HL-60 (cell line): ENCODE measurements around the gene TBC1D12.
A peak's percentile ranks its signal among the peaks of the same experiment; 100 is the strongest.

ENCODE experiments used
- DNase-seq, 2 experiments: peaks; one replicate each; pipeline ENCODE4 v3.0.0-alpha.2; 2010 to 2020; ENCODE audit warnings: low read depth in 1 of 2, low spot score in 1 of 2
- H3K27ac ChIP-seq: fragments of 250-450 bp; sonication (Bioruptor Pico); replicated peaks from 2 replicates; pipeline ENCODE4 v1.5.1; 2020; ENCODE audit warnings: mild to moderate bottlenecking, moderate library complexity
- H3K27me3 ChIP-seq: fragments of 250-450 bp; sonication (Bioruptor Pico); 2 replicates; pipeline ENCODE4 v1.5.1; 2021; ENCODE audit warnings: mild to moderate bottlenecking, moderate library complexity; ENCODE audit not compliant: insufficient read depth, poor library complexity, severe bottlenecking
- H3K4me3 ChIP-seq: replicated peaks from 2 replicates; pipeline ENCODE4 v1.5.1; 2011; ENCODE audit warnings: mild to moderate bottlenecking, control low read depth, low read length; ENCODE audit not compliant: insufficient read depth
- GABPA ChIP-seq: IDR thresholded peaks from 2 replicates; pipeline ENCODE4 v1.6.1; 2012; ENCODE audit warnings: low read depth
- POLR2AphosphoS5 ChIP-seq: IDR thresholded peaks from 2 replicates; pipeline ENCODE4 v1.6.1; 2012; ENCODE audit warnings: low read depth
- SPI1 ChIP-seq: IDR thresholded peaks from 2 replicates; pipeline ENCODE4 v1.6.1; 2012; ENCODE audit warnings: low read depth, mild to moderate bottlenecking, borderline replicate concordance
- TF ChIP-seq, protein P1 (sequence below): IDR thresholded peaks from one replicate; pipeline ENCODE4 v1.5.1; 2011; ENCODE audit warnings: low read length, control low read depth, inconsistent platforms; ENCODE audit not compliant: insufficient read depth
- TF ChIP-seq, protein P2 (sequence below): IDR thresholded peaks from 2 replicates; pipeline ENCODE4 v1.6.1; 2012; ENCODE audit warnings: low read depth; ENCODE audit not compliant: insufficient replicate concordance

The TBC1D12 gene

DNA sequence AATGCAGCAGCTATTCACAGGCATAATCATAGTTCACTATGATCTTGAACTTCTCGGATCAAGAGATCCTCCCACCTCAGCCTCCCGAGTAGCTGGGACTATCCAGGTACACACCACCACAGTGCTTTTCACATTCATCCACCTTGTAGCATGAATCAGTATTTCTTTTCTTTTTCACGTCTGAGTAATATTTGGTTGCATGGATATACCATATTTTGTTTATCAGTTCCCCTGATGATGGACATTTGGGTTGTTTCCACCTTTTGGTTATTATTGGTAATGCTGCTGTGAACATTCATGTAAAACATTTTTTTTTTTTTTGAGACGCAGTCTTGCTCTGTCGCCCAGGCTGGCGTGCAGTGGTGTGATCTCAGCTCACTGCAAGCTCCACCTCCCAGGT, 3.6 kb upstream of the TBC1D12 start:
- Histone ChIP-seq H3K4me3 (no peak overlapping the region), H3K27me3 (peaks cover 23% of the 10 kb centered on the region), H3K27ac (no peak overlapping the region)
- TF ChIP-seq, protein P1, sequence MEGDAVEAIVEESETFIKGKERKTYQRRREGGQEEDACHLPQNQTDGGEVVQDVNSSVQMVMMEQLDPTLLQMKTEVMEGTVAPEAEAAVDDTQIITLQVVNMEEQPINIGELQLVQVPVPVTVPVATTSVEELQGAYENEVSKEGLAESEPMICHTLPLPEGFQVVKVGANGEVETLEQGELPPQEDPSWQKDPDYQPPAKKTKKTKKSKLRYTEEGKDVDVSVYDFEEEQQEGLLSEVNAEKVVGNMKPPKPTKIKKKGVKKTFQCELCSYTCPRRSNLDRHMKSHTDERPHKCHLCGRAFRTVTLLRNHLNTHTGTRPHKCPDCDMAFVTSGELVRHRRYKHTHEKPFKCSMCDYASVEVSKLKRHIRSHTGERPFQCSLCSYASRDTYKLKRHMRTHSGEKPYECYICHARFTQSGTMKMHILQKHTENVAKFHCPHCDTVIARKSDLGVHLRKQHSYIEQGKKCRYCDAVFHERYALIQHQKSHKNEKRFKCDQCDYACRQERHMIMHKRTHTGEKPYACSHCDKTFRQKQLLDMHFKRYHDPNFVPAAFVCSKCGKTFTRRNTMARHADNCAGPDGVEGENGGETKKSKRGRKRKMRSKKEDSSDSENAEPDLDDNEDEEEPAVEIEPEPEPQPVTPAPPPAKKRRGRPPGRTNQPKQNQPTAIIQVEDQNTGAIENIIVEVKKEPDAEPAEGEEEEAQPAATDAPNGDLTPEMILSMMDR = no peak
- no peak for TF ChIP-seq SPI1
- TF ChIP-seq GABPA = no peak
- TF ChIP-seq, protein P2, sequence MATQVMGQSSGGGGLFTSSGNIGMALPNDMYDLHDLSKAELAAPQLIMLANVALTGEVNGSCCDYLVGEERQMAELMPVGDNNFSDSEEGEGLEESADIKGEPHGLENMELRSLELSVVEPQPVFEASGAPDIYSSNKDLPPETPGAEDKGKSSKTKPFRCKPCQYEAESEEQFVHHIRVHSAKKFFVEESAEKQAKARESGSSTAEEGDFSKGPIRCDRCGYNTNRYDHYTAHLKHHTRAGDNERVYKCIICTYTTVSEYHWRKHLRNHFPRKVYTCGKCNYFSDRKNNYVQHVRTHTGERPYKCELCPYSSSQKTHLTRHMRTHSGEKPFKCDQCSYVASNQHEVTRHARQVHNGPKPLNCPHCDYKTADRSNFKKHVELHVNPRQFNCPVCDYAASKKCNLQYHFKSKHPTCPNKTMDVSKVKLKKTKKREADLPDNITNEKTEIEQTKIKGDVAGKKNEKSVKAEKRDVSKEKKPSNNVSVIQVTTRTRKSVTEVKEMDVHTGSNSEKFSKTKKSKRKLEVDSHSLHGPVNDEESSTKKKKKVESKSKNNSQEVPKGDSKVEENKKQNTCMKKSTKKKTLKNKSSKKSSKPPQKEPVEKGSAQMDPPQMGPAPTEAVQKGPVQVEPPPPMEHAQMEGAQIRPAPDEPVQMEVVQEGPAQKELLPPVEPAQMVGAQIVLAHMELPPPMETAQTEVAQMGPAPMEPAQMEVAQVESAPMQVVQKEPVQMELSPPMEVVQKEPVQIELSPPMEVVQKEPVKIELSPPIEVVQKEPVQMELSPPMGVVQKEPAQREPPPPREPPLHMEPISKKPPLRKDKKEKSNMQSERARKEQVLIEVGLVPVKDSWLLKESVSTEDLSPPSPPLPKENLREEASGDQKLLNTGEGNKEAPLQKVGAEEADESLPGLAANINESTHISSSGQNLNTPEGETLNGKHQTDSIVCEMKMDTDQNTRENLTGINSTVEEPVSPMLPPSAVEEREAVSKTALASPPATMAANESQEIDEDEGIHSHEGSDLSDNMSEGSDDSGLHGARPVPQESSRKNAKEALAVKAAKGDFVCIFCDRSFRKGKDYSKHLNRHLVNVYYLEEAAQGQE = no peak
- no peak for TF ChIP-seq POLR2AphosphoS5
- DNase-seq = no peak

DNA sequence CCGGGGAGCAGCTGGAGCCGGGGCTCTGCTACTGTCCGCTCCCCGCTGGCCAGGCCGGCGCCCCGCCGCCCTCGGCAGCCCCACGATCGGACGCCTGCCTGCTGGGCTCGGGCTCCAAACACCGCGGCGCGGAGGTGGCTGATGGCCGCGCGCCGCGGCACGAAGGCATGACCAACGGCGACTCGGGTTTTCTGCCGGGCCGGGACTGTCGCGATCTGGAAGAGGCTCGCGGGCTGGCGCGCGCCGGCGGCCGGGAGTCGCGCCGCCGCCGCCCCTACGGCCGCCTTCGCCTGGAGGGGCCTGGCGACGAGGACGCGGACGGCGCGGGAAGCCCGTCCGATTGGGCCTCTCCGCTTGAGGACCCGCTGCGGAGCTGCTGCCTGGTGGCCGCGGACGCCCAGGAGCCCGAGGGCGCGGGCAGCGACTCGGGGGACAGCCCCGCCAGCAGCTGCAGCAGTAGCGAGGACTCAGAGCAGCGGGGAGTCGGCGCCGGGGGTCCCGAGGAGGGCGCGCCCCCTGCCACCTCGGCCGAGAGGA, 570 bp downstream of the TBC1D12 start:
- no peak for DNase-seq
- H3K27ac ChIP-seq = no peak overlapping the region

DNA sequence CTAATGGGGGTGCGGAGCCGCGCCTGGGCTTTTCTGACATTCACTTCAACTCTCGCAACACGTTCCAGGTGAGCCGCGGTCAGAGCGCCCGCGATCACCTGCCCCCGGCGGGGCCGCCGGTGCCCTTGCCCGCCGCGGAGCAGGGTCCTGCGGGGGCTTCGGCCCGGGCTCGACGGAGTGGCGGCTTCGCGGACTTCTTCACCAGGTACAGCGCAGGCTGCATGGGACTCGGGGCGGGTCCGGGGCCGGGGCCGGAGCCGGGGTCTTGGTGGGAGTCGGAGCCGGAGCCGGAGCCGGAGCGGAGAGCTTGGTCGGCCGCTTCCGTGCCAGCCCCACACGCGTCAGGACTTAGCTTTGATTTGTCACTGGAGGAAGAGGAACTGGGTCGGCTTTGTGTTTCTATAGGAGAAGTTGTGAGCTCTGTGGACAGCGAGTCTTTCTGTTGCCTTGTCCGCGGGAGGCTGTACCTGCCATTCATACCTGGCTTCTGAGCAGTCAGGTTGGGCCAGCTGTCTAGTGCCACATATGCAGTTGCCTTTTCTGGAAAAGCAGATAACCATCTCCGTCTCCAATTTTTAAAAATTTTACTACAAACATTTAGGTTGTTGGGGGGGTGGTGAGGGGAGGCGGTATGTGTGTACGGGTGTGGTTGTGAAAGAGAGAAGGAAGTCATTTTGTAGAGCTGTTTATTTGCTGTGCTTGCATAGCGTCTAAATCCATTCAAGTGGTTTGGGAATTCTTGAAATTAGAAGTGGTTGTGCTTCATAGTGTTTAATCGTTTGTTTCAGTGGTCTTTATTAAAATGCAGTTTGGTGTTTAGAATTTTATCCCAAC, 1.3 kb downstream of the TBC1D12 start:
- TF ChIP-seq SPI1 (peak; percentile 80), POLR2AphosphoS5 (no peak)
- DNase-seq = peak; percentile 5 to 60
- peak overlapping the region; percentile 30 for H3K4me3 ChIP-seq
- peaks cover 32% of the 10 kb centered on the region for H3K27me3 ChIP-seq
- H3K27ac ChIP-seq = no peak overlapping the region

More for the DNA sequence above, 570 bp downstream of the TBC1D12 start:
- Histone ChIP-seq H3K4me3 (peak overlapping the region; percentile 30), H3K27me3 (peaks cover 32% of the 10 kb centered on the region)
- TF ChIP-seq SPI1 (no peak), GABPA (no peak), POLR2AphosphoS5 (no peak)
- TF ChIP-seq, protein P2 = no peak
- TF ChIP-seq, protein P1 = no peak

DNA sequence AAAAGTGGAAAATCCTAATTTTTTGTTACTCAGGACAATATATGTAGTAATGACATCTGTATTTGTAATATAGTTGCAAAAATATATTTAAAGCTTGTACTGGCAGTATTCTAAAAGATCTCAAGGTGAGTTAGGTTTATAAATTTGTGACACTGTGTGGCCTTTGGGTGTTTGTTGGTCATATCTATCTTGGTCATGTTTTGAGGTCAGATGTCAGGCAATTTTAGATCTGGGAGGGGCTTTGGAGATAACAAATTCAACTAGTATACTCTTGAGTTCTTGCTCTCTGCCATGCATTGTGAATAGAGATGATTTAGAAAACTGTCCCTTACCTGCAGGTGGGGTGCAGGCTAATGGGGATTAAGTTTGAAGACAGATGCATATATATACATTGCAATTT, 3.1 kb downstream of the TBC1D12 start:
- H3K27me3 ChIP-seq = peaks cover 36% of the 10 kb centered on the region
- no peak for TF ChIP-seq SPI1
- TF ChIP-seq, protein P1 = no peak
- no peak overlapping the region for H3K4me3 ChIP-seq
- DNase-seq = no peak
- no peak overlapping the region for H3K27ac ChIP-seq
